Tibial nerve (tissue), 4 donors: Measurements from ENCODE around the gene PLXDC2. TPM values are rescaled to one million over a fixed set of nuclear protein-coding genes. Genes with fewer than 3 reads are reported as not detected.
A peak's percentile ranks its signal among the peaks of the same experiment; 100 is the strongest.

Experiments used
- DNase-seq, 2 donors: peaks; one replicate each; pipeline ENCODE4 v3.0.0-alpha.2; 2019; ENCODE audit warnings: low spot score in 2 of 2
- H3K27ac ChIP-seq, 4 donors: fragments of 200-600 bp; sonication (generic) in 3 of 4; one replicate each; pipeline ENCODE4 v1.5.1; 2017 to 2019; ENCODE audit warnings: mild to moderate bottlenecking in 1 of 4
- H3K27me3 ChIP-seq, 2 donors: fragments of 200-600 bp; sonication (generic) in 1 of 2; one replicate each; pipeline versions ENCODE4 v1.5.1 to v1.6.0; 2017 to 2019
- H3K36me3 ChIP-seq, 3 donors: fragments of 200-600 bp; sonication (generic); one replicate each; pipeline ENCODE4 v1.5.1; 2018 to 2019
- H3K4me1 ChIP-seq, 4 donors: fragments of 200-600 bp; sonication (generic) in 3 of 4; one replicate each; pipeline ENCODE4 v1.5.1; 2017 to 2019
- H3K4me3 ChIP-seq, 4 donors: fragments of 200-600 bp; sonication (generic) in 3 of 4; one replicate each; pipeline ENCODE4 v1.5.1; 2017 to 2019; ENCODE audit warnings: mild to moderate bottlenecking in 1 of 4, moderate library complexity in 1 of 4
- H3K9me3 ChIP-seq, 4 donors: fragments of 200-600 bp; sonication (generic) in 3 of 4; one replicate each; pipeline ENCODE4 v1.5.1; 2017 to 2019
- CTCF ChIP-seq, 5 experiments: fragments of 200-600 bp in 3 of 5; fragments of 450-650 bp in 2 of 5; sonication (generic) in 3 of 5; IDR thresholded peaks; one replicate each; pipeline ENCODE4 v1.5.1; 2016 to 2019; ENCODE audit warnings: antibody characterized with exemption in 5 of 5, mild to moderate bottlenecking in 3 of 5, moderate library complexity in 2 of 5
- EP300 ChIP-seq, 2 donors: sonication (generic); formaldehyde crosslinking; IDR thresholded peaks; one replicate each; pipeline ENCODE4 v1.6.1; 2017; ENCODE audit warnings: antibody characterized with exemption in 2 of 2, mild to moderate bottlenecking in 1 of 2
- POLR2A ChIP-seq, 2 donors: fragments of 450-650 bp; IDR thresholded peaks; one replicate each; pipeline ENCODE4 v1.6.1; 2017; ENCODE audit warnings: antibody characterized with exemption in 2 of 2, mild to moderate bottlenecking in 2 of 2, moderate library complexity in 2 of 2
- WGBS, 2 donors: methylation state at CpG; one replicate each; pipeline ENCODE4 v1.1.5; 2018; 5-methylcytosine and 5-hydroxymethylcytosine counted together
- total RNA-seq, 4 donors: library from RNA; depleted of rRNA; stranded (reverse); fragments of >200 nt; gene quantifications; one replicate each; pipeline ENCODE4 v1.1.0, GENCODE V29; 2016

The PLXDC2 gene
- total RNA-seq, 4 donors from 2014 or later, result 55.2 to 79.2 (median 74.5) TPM

- H3K27me3 ChIP-seq, result no peaks in the 10 kb centered on the region
- H3K9me3 ChIP-seq, result peaks cover 0 to 5% (median 0%) of the 10 kb centered on the region in 4 donors
- WGBS, 2 donors, result 89 to 92% methylated on average over 5 of the region's 5 CpGs
- TF ChIP-seq EP300 (IDR thresholded peaks at IDR 0.05), result no peak
- no peak for TF ChIP-seq POLR2A (IDR thresholded peaks at IDR 0.05)
- TF ChIP-seq CTCF (IDR thresholded peaks at IDR 0.05), result no peak
- H3K36me3 ChIP-seq, result peaks cover 0 to 3% (median 0%) of the 10 kb centered on the region in 3 donors
- H3K27ac ChIP-seq, result no peak overlapping the region
- no peak overlapping the region for H3K4me3 ChIP-seq
- H3K4me1 ChIP-seq, result peaks cover 0 to 20% (median 0%) of the 10 kb centered on the region in 4 donors
- DNase-seq, result no peak
These were observed 275.5 kb downstream of the PLXDC2 start for GRCh38 chr10:20091698-20092097.

DNA sequence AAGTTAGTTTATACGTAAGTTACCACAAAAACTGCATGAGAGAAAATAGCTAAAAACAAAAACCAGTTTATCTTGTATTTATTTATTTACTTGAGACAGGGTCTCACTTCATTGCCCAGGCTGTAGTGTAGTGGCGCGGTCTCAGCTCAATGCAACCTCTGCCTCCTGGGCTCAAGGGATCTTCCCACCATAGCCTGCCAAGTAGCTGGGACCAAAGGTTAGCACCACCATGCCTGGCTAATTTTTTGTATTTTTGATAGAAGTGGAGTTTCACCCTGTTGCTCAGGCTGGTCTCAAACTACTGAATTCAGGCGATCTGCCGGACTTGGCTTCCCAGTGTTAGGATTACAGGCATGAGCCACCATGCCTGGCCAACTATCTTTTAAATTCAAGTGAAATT lies 277.4 kb downstream of the PLXDC2 start:
- peaks cover 0 to 12% (median 0%) of the 10 kb centered on the region in 4 donors for H3K4me1 ChIP-seq
- H3K36me3 ChIP-seq, result peaks cover 0 to 3% (median 0%) of the 10 kb centered on the region in 3 donors
- H3K9me3 ChIP-seq, result peaks cover 0 to 5% (median 0%) of the 10 kb centered on the region in 4 donors
- TF ChIP-seq CTCF (IDR thresholded peaks at IDR 0.05) (no peak), POLR2A (IDR thresholded peaks at IDR 0.05) (no peak), EP300 (IDR thresholded peaks at IDR 0.05) (no peak)
- WGBS, 2 donors, result 77 to 84% methylated on average over 5 of the region's 5 CpGs
- no peaks in the 10 kb centered on the region for H3K27me3 ChIP-seq
- no peak for DNase-seq
- H3K27ac ChIP-seq, result peak overlapping the region in 1 of 4 donors; percentile 44
- H3K4me3 ChIP-seq, result no peak overlapping the region

DNA sequence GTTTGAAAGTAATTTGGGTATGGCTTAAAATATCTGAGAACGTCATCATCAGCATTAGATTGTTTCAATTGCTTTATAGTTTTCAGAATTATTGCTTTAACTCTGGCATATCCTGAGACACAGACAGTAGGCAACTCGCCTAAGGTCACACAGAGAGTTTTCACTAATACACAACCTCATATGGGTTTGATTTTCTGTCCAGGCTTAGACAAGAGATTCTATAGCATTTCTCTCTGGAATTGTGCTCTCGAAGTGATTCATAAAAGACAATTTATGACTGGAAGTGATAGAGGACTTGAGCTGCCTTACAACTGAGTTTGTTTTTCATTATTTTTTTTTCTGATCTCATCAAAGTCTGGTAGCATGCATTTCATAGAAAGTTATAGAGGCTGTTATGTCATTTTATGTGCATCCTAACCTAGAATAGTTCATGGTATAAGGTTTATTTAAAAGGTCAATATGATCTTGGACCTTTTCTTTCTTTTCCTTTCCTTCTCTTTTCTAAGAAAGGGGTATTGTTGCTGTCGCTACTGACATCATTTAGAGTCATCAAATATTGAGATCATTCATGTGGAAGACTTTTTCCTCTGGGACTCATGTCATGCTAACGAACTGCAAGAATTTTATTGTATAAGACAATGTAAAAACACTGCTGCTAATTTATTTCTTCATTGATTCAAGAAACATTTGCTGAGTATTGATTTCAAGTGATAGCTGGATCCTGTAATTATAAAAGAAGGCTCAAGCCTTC lies 278.2 kb downstream of the PLXDC2 start:
- 47 to 52% methylated on average over 5 of the region's 5 CpGs for WGBS, 2 donors
- peak overlapping the region in 1 of 4 donors; percentile 44 for H3K27ac ChIP-seq
- TF ChIP-seq EP300 (IDR thresholded peaks at IDR 0.05) (no peak), POLR2A (IDR thresholded peaks at IDR 0.05) (no peak), CTCF (IDR thresholded peaks at IDR 0.05) (no peak)
- H3K4me1 ChIP-seq, result peaks cover 0 to 15% (median 0%) of the 10 kb centered on the region in 4 donors
- H3K4me3 ChIP-seq, result no peak overlapping the region
- H3K36me3 ChIP-seq, result peaks cover 0 to 3% (median 0%) of the 10 kb centered on the region in 3 donors
- no peak for DNase-seq
- H3K27me3 ChIP-seq, result no peaks in the 10 kb centered on the region
- peaks cover 0 to 5% (median 0%) of the 10 kb centered on the region in 4 donors for H3K9me3 ChIP-seq

- Histone ChIP-seq H3K4me1 (peaks cover 0 to 24% (median 0%) of the 10 kb centered on the region in 4 donors), H3K27me3 (no peaks in the 10 kb centered on the region), H3K36me3 (no peaks in the 10 kb centered on the region), H3K27ac (peak overlapping the region in 2 of 4 donors; percentile 62 to 76), H3K9me3 (no peaks in the 10 kb centered on the region), H3K4me3 (peak overlapping the region in 1 of 4 donors; percentile 6)
- 20% methylated on average over 2 of the region's 2 CpGs for WGBS, 2 donors
- DNase-seq, result no peak
- TF ChIP-seq EP300 (IDR thresholded peaks at IDR 0.05) (peak in 1 of 2 donors; percentile 30), POLR2A (IDR thresholded peaks at IDR 0.05) (no peak)
These were observed 283.9 kb downstream of the PLXDC2 start for GRCh38 chr10:20100171-20100570.

- peaks cover 0 to 12% (median 0%) of the 10 kb centered on the region in 4 donors for H3K4me1 ChIP-seq
- H3K9me3 ChIP-seq, result no peaks in the 10 kb centered on the region
- H3K4me3 ChIP-seq, result no peak overlapping the region
- no peak for TF ChIP-seq POLR2A (IDR thresholded peaks at IDR 0.05)
- no peak for TF ChIP-seq EP300 (IDR thresholded peaks at IDR 0.05)
- no peak for TF ChIP-seq CTCF (IDR thresholded peaks at IDR 0.05)
- H3K36me3 ChIP-seq, result no peaks in the 10 kb centered on the region
- no peaks in the 10 kb centered on the region for H3K27me3 ChIP-seq
- no peak for DNase-seq
- WGBS, 2 donors, result 45 to 67% methylated on average over 3 of the region's 3 CpGs
- H3K27ac ChIP-seq, result no peak overlapping the region
These were observed 289.0 kb downstream of the PLXDC2 start for GRCh38 chr10:20105236-20105635.
